Ovary (tissue), 9 donors: ENCODE measurements around the gene NEIL3. TPM values are rescaled to one million over a fixed set of nuclear protein-coding genes. Genes with fewer than 3 reads are reported as not detected.

Experiments used
- DNase-seq, 5 donors: peaks; one replicate each; pipeline ENCODE4 v3.0.0-alpha.2; 2019 to 2020
- H3K27ac ChIP-seq, 2 donors: fragments of 200-600 bp; one replicate each; pipeline versions ENCODE4 v1.5.1 to v1.8.0; 2019 to 2022
- H3K27me3 ChIP-seq: fragments of 200-600 bp; one replicate; pipeline ENCODE4 v1.8.0; 2022
- H3K36me3 ChIP-seq: fragments of 200-600 bp; sonication (generic); one replicate; pipeline ENCODE4 v1.5.1; 2019
- H3K4me1 ChIP-seq: one replicate; pipeline ENCODE4 v1.8.1; 2013; ENCODE audit warnings: mild to moderate bottlenecking, moderate library complexity; ENCODE audit not compliant: insufficient read depth
- H3K4me3 ChIP-seq: fragments of 200-600 bp; sonication (generic); one replicate; pipeline ENCODE4 v1.5.1; 2017
- H3K9me3 ChIP-seq, 2 donors: fragments of 200-600 bp in 1 of 2; sonication (generic) in 1 of 2; one replicate each; pipeline versions ENCODE4 v1.5.1 to v1.8.1; 2013 to 2019; ENCODE audit warnings: mild to moderate bottlenecking in 1 of 2, moderate library complexity in 1 of 2
- EP300 ChIP-seq: sonication (generic); formaldehyde crosslinking; IDR thresholded peaks from one replicate; pipeline ENCODE4 v1.6.1; 2017; ENCODE audit warnings: antibody characterized with exemption
- POLR2A ChIP-seq: fragments of 450-650 bp; IDR thresholded peaks from one replicate; pipeline ENCODE4 v1.6.1; 2017; ENCODE audit warnings: antibody characterized with exemption, mild to moderate bottlenecking, moderate library complexity
- WGBS, 3 donors: extraction: QIAGEN DNeasy Blood & Tissue Kit in 1 of 3; methylation state at CpG; one replicate each; pipeline versions ENCODE4 v1.1.5 to v1.1.7; 2013 to 2017; 5-methylcytosine and 5-hydroxymethylcytosine counted together
- intact Hi-C, 4 donors: fragments of 100-400 bp; cut with DNase I; formaldehyde crosslinking; loops; one replicate each; pipeline versions ENCODE4 v1.11.0 to v1.15.1; 2022 to 2023
- polyA plus RNA-seq, 2 donors: library from polyadenylated mRNA; stranded (reverse); fragments of 200-250 nt in 1 of 2; fragments of 350-450 nt in 1 of 2; fragmentation: Illumina TruSeq in 1 of 2; extraction: RNeasy Lipid Tissue Mini Kit (QIAGEN cat#74804) in 1 of 2; gene quantifications; one replicate each; pipeline ENCODE4 v1.2.3, GENCODE V29; 2013 to 2014
- total RNA-seq, 7 donors: library from RNA; depleted of rRNA in 2 of 7; stranded (reverse); fragments of >200 nt in 2 of 7; fragmentation: NEBNext Ultra II Directional in 3 of 7; extraction: Animal tissue kit (Norgen Biotek cat#: 25700) in 3 of 7; gene quantifications; one replicate each; pipeline versions ENCODE4 v1.1.0 to v1.2.4, GENCODE V29; 2016 to 2023
- TF ChIP-seq, protein P1 (sequence below), 3 donors: fragments of 450-650 bp in 2 of 3; fragments of 200-600 bp in 1 of 3; IDR thresholded peaks; one replicate each; pipeline versions ENCODE4 v1.5.1 to v1.8.0; 2016 to 2022; ENCODE audit warnings: antibody characterized with exemption in 3 of 3, mild to moderate bottlenecking in 1 of 3
- donor health status: DM: no; HTN: no; CAD: no; lungs with moderate emphysema.
- donor health status: DM: no; HTN: no; CAD: no.
- donor health status: Bipolar disorder and iron deficiency.
- donor health status: DM: yes; HTN: yes; CAD: no.
- donor health status: DM: no; HTN: no; CAD: no.
- donor health status: DM: yes; HTN: yes; CAD: no.

NEIL3 gene
- total and polyA plus RNA-seq, 9 donors, result 0.10 to 0.52 (median 0.24) TPM; not detected in 3

DNA sequence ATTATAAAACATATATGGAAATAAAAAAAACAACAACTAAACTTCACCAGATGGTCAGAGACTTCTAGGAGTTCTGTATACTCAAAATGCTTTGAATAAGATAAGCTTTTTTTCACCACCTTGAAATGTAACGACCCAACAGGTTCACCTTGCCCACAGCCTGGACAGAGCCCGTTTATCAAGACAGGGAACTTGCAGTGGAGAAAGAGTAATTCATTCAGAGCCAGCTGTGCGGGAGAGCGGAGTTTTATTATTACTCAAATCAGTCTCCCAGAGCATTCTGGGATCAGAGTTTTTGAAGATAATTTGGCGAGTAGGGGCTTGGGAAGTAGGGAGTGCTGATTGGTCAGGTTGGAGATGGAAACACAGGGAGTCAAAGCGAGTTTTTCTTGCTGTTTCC lies 94.1 kb downstream of the NEIL3 start:
- H3K4me3 ChIP-seq, result no peak overlapping the region

DNA sequence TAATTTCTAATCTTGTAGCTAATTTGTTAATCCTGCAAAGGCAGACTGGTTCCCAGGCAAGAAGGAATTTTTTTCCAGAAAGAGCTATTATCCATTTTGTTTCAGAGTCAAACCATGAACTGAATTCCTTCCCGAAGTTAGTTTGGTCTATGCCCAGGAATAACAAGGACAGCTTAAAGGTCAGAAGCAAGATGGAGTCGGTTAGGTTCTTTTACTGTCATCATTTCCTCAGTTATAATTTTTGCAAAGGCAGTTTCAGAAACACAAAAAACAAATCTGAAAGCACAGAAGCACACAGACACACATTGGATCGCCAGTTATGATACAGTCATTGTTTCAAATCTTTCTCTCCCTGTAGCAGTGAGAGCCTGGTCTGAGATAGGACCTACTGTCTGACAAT lies 94.7 kb downstream of the NEIL3 start:
- 54 to 67% (median 64%) methylated on average over 3 of the region's 3 CpGs for WGBS, 3 donors
- H3K27me3 ChIP-seq, result no peaks in the 10 kb centered on the region
- intact Hi-C loops, result no loop called here
- H3K9me3 ChIP-seq, result no peaks in the 10 kb centered on the region
- H3K4me3 ChIP-seq, result no peak overlapping the region
- TF ChIP-seq, protein P1, sequence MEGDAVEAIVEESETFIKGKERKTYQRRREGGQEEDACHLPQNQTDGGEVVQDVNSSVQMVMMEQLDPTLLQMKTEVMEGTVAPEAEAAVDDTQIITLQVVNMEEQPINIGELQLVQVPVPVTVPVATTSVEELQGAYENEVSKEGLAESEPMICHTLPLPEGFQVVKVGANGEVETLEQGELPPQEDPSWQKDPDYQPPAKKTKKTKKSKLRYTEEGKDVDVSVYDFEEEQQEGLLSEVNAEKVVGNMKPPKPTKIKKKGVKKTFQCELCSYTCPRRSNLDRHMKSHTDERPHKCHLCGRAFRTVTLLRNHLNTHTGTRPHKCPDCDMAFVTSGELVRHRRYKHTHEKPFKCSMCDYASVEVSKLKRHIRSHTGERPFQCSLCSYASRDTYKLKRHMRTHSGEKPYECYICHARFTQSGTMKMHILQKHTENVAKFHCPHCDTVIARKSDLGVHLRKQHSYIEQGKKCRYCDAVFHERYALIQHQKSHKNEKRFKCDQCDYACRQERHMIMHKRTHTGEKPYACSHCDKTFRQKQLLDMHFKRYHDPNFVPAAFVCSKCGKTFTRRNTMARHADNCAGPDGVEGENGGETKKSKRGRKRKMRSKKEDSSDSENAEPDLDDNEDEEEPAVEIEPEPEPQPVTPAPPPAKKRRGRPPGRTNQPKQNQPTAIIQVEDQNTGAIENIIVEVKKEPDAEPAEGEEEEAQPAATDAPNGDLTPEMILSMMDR (IDR thresholded peaks at IDR 0.05), result no peak
- TF ChIP-seq POLR2A (no peak), EP300 (no peak)
- H3K36me3 ChIP-seq, result no peaks in the 10 kb centered on the region
- no peak overlapping the region for H3K27ac ChIP-seq
- no peaks in the 10 kb centered on the region for H3K4me1 ChIP-seq
- no peak for DNase-seq

More for the DNA sequence above, 94.1 kb downstream of the NEIL3 start:
- H3K27ac ChIP-seq, result no peak overlapping the region
- no peak for DNase-seq
- H3K4me1 ChIP-seq, result no peaks in the 10 kb centered on the region
- H3K9me3 ChIP-seq, result no peaks in the 10 kb centered on the region
- intact Hi-C loops, result no loop called here
- WGBS, 3 donors, result 27 to 38% (median 37%) methylated on average over 6 of the region's 6 CpGs
- TF ChIP-seq, protein P1 (IDR thresholded peaks at IDR 0.05), result no peak
- no peak for TF ChIP-seq EP300
- no peak for TF ChIP-seq POLR2A
- no peaks in the 10 kb centered on the region for H3K27me3 ChIP-seq
- no peaks in the 10 kb centered on the region for H3K36me3 ChIP-seq

DNA sequence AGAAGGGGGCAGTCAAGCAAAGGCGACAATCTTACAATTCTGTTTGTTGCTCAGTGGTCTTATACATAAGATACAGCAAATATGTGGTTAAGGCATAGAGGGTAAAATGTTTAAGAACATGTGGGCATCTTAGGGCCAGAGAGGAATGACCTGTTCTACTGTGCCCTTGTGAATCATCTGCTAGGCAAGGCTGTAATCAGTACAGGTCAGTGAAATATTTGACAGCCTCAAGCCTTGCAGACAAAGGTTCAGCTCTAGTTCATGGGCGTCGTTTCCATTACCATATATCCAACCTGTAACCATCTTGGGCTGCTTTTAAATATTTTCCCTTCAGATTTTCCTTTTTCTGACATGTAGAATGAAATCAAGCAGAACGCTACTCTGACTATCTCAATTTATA lies 95.3 kb downstream of the NEIL3 start:
- TF ChIP-seq POLR2A (no peak), EP300 (no peak)
- TF ChIP-seq, protein P1 (IDR thresholded peaks at IDR 0.05), result no peak
- no peak for DNase-seq
- Histone ChIP-seq H3K27me3 (no peaks in the 10 kb centered on the region), H3K4me3 (no peak overlapping the region), H3K9me3 (no peaks in the 10 kb centered on the region), H3K36me3 (no peaks in the 10 kb centered on the region), H3K27ac (no peak overlapping the region), H3K4me1 (no peaks in the 10 kb centered on the region)
- WGBS, 3 donors, result 62 to 74% (median 63%) methylated on average over 4 of the region's 4 CpGs
- intact Hi-C loops, result no loop called here

DNA sequence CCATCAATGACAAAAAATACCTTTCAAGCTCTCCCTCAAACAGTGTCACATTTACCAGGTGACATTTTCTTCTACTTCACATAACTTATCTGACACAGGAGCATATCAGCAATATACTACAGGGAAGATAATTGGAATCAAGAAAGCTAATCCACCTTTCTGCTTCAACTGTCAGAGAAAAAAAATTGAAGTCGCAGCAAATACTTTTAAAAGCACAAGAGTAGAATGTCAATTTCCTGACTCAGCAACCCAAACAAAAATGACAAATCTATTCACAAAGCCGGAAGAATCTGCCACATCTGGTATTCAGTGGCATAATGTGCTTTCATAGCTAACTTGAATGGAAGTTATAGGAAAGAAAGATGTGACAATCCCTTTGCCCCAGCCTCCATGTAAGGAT lies 95.8 kb downstream of the NEIL3 start:
- no peak for DNase-seq
- Histone ChIP-seq H3K4me1 (no peaks in the 10 kb centered on the region), H3K4me3 (no peak overlapping the region), H3K27ac (no peak overlapping the region), H3K36me3 (no peaks in the 10 kb centered on the region), H3K27me3 (no peaks in the 10 kb centered on the region), H3K9me3 (no peaks in the 10 kb centered on the region)
- WGBS, 3 donors, result 72 to 82% (median 75%) methylated on average over 2 of the region's 2 CpGs
- TF ChIP-seq, protein P1 (IDR thresholded peaks at IDR 0.05), result no peak
- no peak for TF ChIP-seq POLR2A
- no peak for TF ChIP-seq EP300
- intact Hi-C loops, result no loop called here
